SK-N-MC (cell line): Measurements from ENCODE around the gene ENPP7.
A peak's percentile ranks its signal among the peaks of the same experiment; 100 is the strongest.
"Not testable (repeated sequence)": the region's sequence is repeated elsewhere in the genome, so short reads cannot be mapped to it uniquely, and the experiment has no call there.

Experiments used
- DNase-seq: peaks from one replicate; pipeline ENCODE4 v3.0.0-alpha.2; 2011; ENCODE audit warnings: low read depth, low spot score
- H3K27ac ChIP-seq: fragments of 200-600 bp; sonication (generic); 2 replicates; pipeline ENCODE4 v1.5.1; 2016; ENCODE audit warnings: mixed run types
- H3K36me3 ChIP-seq: fragments of 200-600 bp; sonication (generic); 2 replicates; pipeline ENCODE4 v1.6.1; 2017; ENCODE audit warnings: antibody characterized with exemption, low read length, mixed read lengths; ENCODE audit not compliant: insufficient read depth
- H3K4me3 ChIP-seq: fragments of 200-600 bp; sonication (generic); 2 replicates; pipeline ENCODE4 v1.5.1; 2016
- H3K9ac ChIP-seq: fragments of 200-600 bp; sonication (generic); 2 replicates; pipeline ENCODE4 v1.8.0; 2017; ENCODE audit warnings: mixed run types, mixed read lengths; ENCODE audit not compliant: insufficient read length
- H3K9me3 ChIP-seq: fragments of 200-600 bp; sonication (generic); 2 replicates; pipeline ENCODE4 v1.6.1; 2017; ENCODE audit warnings: low read depth, mild to moderate bottlenecking, antibody characterized with exemption, low read length, moderate library complexity, mixed read lengths
- EZH2 ChIP-seq: fragments of 200-600 bp; sonication (generic); IDR thresholded peaks from one replicate; pipeline ENCODE4 v1.6.1; 2017; ENCODE audit warnings: antibody characterized with exemption
- FOXP2 ChIP-seq: optimal IDR thresholded peaks from 2 replicates; pipeline ENCODE3; 2011; ENCODE audit warnings: mild to moderate bottlenecking, moderate library complexity; ENCODE audit not compliant: insufficient read depth; ENCODE audit errors: extremely low read length, control extremely low read depth
- POLR2AphosphoS5 ChIP-seq: IDR thresholded peaks from 2 replicates; pipeline ENCODE4 v1.6.1; 2012; ENCODE audit warnings: mild to moderate bottlenecking, low read depth, low read length, borderline replicate concordance

Gene ENPP7

DNA sequence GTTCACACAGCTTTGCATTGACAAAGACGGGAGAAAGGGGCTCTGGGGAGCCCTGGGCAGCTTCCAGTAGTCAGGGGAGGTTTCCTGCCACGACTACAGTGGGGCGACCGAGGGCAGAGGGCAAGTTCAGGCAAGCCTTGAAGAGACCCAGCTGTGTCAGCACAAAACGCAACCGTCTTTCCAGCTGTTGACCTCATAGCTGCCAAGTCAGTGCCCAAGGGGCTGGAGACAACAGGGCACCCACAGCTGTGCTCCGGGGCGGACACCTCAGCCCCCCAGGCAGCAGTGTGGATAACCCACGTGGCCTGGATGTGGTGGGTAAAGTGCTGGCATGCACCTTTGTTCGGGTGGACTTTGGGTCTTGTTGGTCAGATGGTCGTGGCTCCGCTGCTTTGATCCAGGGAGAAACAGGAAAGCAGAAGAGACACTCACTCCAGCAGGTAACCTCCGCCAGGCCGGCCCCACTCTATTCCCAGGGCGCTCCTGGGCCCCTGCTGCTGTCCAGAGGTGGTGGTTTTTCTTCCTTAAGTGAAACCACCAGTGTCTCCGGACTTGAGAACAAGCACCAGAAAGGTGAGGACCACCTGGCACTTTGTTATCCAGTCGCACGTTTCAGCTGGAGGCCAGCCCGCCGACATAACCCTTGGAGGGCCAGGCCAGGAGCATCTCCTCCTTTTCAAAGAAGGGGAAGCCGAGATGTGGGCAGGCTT, 29.6 kb downstream of the ENPP7 start:
- Histone ChIP-seq H3K36me3 (no peaks in the 10 kb centered on the region), H3K4me3 (no peak overlapping the region), H3K9me3 (no peaks in the 10 kb centered on the region), H3K27ac (no peak overlapping the region), H3K9ac (no peak overlapping the region)
- TF ChIP-seq POLR2AphosphoS5 (no peak), EZH2 (no peak), FOXP2 (no peak)
- DNase-seq = no peak

GRCh38 chr17:79761894-79762589, 31.3 kb downstream of the ENPP7 start:
- no peak for DNase-seq
- TF ChIP-seq EZH2 = no peak
- TF ChIP-seq POLR2AphosphoS5 = no peak
- no peak for TF ChIP-seq FOXP2
- Histone ChIP-seq H3K27ac (no peak overlapping the region), H3K9me3 (no peaks in the 10 kb centered on the region), H3K9ac (no peak overlapping the region), H3K36me3 (no peaks in the 10 kb centered on the region), H3K4me3 (no peak overlapping the region)

DNA sequence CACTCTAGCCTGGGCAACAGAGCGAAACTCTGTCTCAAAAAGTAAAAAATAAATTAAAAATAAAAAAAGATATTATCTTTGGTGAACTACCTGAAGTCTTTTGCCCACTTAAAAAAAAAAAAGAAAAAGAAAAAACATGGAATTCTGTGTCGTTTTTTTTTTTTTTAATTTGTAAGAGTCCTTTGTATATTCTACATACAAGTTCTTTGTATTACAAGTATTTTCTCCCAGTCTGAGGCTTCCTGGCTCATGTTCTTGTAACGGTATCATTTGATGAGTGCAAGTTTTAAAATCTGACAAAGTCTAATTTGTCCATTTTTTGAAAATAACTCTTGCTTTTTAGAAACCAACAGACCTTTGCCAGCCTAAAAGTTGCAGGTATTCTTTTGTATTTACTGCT, 35.0 kb downstream of the ENPP7 start:
- Histone ChIP-seq H3K4me3 (no peak overlapping the region), H3K27ac (no peak overlapping the region), H3K36me3 (no peaks in the 10 kb centered on the region), H3K9me3 (no peaks in the 10 kb centered on the region), H3K9ac (no peak overlapping the region)
- no peak for DNase-seq
- TF ChIP-seq POLR2AphosphoS5 = no peak
- TF ChIP-seq FOXP2 = no peak
- TF ChIP-seq EZH2 = no peak

GRCh38 chr17:79769570-79770506, 39.1 kb downstream of the ENPP7 start:
- Histone ChIP-seq H3K27ac (no peak overlapping the region), H3K9ac (no peak overlapping the region), H3K36me3 (no peaks in the 10 kb centered on the region), H3K9me3 (no peaks in the 10 kb centered on the region), H3K4me3 (no peak overlapping the region)
- TF ChIP-seq EZH2 (no peak), FOXP2 (no peak), POLR2AphosphoS5 (no peak)
- no peak for DNase-seq

- Histone ChIP-seq H3K36me3 (no peaks in the 10 kb centered on the region), H3K9me3 (no peaks in the 10 kb centered on the region), H3K9ac (no peak overlapping the region), H3K27ac (no peak overlapping the region), H3K4me3 (no peak overlapping the region)
- TF ChIP-seq POLR2AphosphoS5 = no peak
- TF ChIP-seq EZH2 = no peak
- no peak for DNase-seq
These were observed 40.5 kb downstream of the ENPP7 start for GRCh38 chr17:79771276-79771675.

DNA sequence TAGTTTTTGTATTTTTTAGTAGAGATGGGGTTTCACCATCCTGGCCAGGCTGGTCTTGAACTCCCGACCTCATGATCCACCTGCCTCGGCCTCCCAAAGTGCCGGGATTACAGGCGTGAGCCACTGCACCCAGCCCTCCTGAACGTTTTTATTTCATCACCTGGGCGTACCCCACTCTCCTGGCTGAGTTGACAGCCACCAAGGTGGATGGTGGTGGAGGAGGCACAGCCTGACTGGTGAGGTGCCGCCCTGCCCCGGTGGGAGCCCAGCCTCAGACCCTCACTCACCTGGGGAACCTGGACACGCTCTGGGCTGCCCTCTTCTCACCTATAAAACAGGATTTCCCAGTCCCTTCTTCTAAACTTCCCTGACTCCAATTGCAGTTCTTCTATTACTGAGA, 42.0 kb downstream of the ENPP7 start:
- DNase-seq, H3K9me3 ChIP-seq, H3K9ac ChIP-seq, H3K36me3 ChIP-seq, H3K4me3 ChIP-seq: not testable (repeated sequence)
- H3K27ac ChIP-seq = 0 out of 2 replicates have a peak overlapping the region, but pooled peaks have one; percentile 44

DNA sequence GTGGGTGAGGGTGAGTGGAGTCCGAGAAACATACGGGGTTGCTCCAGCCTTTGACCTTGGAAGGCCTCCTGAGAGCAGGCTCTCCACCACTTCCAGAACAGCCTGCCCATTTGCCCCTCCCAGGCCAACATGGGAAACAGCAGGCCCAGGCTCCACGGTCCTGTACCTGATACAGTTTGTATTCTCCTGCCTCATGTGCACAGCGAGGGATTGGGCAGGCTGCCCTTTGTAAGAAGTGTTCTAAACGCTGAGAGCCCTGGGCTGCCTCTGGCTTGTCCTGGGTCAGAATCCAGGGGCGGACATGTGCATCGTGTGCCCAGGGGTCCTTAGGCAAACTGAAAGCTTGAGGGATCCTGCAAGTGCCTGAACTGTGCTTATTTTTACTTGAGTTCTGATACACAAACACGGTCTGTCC, 43.8 kb downstream of the ENPP7 start:
- no peak overlapping the region for H3K9ac ChIP-seq
- H3K9me3 ChIP-seq = no peaks in the 10 kb centered on the region

GRCh38 chr17:79775632-79776031, 44.9 kb downstream of the ENPP7 start:
- no peaks in the 10 kb centered on the region for H3K9me3 ChIP-seq
- H3K4me3 ChIP-seq = no peak overlapping the region
- H3K36me3 ChIP-seq = peaks cover 19% of the 10 kb centered on the region
- no peak overlapping the region for H3K9ac ChIP-seq
- TF ChIP-seq EZH2 (no peak), POLR2AphosphoS5 (no peak), FOXP2 (no peak)
- no peak overlapping the region for H3K27ac ChIP-seq
- DNase-seq = no peak

More for the DNA sequence above, 43.8 kb downstream of the ENPP7 start:
- peaks cover 8% of the 10 kb centered on the region for H3K36me3 ChIP-seq
- H3K27ac ChIP-seq = no peak overlapping the region
- TF ChIP-seq EZH2 (no peak), POLR2AphosphoS5 (no peak), FOXP2 (no peak)
- no peak overlapping the region for H3K4me3 ChIP-seq
- DNase-seq = no peak
